Stomach (tissue), 9 donors: Measurements from ENCODE around the gene STATH. TPM values are rescaled to one million over a fixed set of nuclear protein-coding genes. Genes with fewer than 3 reads are reported as not detected.

ENCODE experiments used
- DNase-seq, 2 donors: peaks; one replicate each; pipeline versions ENCODE4 v3.0.0 to v3.0.0-alpha.2; 2013 to 2019
- H3K27ac ChIP-seq, 5 donors: fragments of 200-600 bp in 4 of 5; sonication (generic) in 4 of 5; one replicate each; pipeline ENCODE4 v1.5.1; 2013 to 2019; ENCODE audit warnings: mild to moderate bottlenecking in 1 of 5, moderate library complexity in 1 of 5
- H3K27me3 ChIP-seq, 3 donors: fragments of 200-600 bp; sonication (generic); one replicate each; pipeline ENCODE4 v1.5.1; 2017 to 2019; ENCODE audit warnings: mixed run types in 1 of 3
- H3K36me3 ChIP-seq, 4 donors: fragments of 200-600 bp; sonication (generic); 1 replicate in 3 of 4; 2 replicates in 1 of 4; pipeline ENCODE4 v1.5.1; 2016 to 2019
- H3K4me1 ChIP-seq, 4 donors: fragments of 200-600 bp; sonication (generic); one replicate each; pipeline ENCODE4 v1.5.1; 2016 to 2019
- H3K4me3 ChIP-seq, 4 donors: fragments of 200-600 bp; sonication (generic) in 3 of 4; one replicate each; pipeline ENCODE4 v1.5.1; 2016 to 2019; ENCODE audit warnings: mild to moderate bottlenecking in 1 of 4
- H3K9me3 ChIP-seq, 4 donors: fragments of 200-600 bp; sonication (generic); one replicate each; pipeline ENCODE4 v1.5.1; 2016 to 2019
- EP300 ChIP-seq: sonication (generic); formaldehyde crosslinking; IDR thresholded peaks from one replicate; pipeline ENCODE4 v1.6.1; 2017; ENCODE audit warnings: antibody characterized with exemption
- POLR2A ChIP-seq, 4 donors: fragments of 450-650 bp; IDR thresholded peaks; one replicate each; pipeline ENCODE4 v1.6.1; 2016; ENCODE audit warnings: antibody characterized with exemption in 4 of 4, control low read depth in 2 of 4, mild to moderate bottlenecking in 1 of 4, moderate library complexity in 1 of 4
- POLR2AphosphoS5 ChIP-seq, 3 donors: sonication (generic); formaldehyde crosslinking; IDR thresholded peaks; one replicate each; pipeline ENCODE4 v1.6.1; 2016; ENCODE audit warnings: antibody characterized with exemption in 3 of 3
- WGBS, 5 donors: extraction: QIAGEN DNeasy Blood & Tissue Kit in 3 of 5; methylation state at CpG; one replicate each; pipeline versions ENCODE4 v1.1.5 to v1.1.7; 2013 to 2018; 5-methylcytosine and 5-hydroxymethylcytosine counted together
- intact Hi-C: fragments of 100-400 bp; cut with DNase I; formaldehyde crosslinking; loops from one replicate; pipeline ENCODE4 v1.15.1; 2023; ENCODE audit warnings: low total_unique reads
- polyA plus RNA-seq, 3 donors: library from polyadenylated mRNA; stranded (reverse); fragments of 200-250 nt; gene quantifications; one replicate each; pipeline ENCODE4 v1.2.3, GENCODE V29; 2013
- total RNA-seq, 5 donors: library from RNA; depleted of rRNA; stranded (reverse); fragments of >200 nt; gene quantifications; one replicate each; pipeline versions ENCODE4 v1.1.0 to v1.2.3, GENCODE V29; 2014 to 2016
- TF ChIP-seq, protein P1 (sequence below), 7 experiments: fragments of 450-650 bp in 4 of 7; fragments of 200-600 bp in 3 of 7; sonication (generic) in 3 of 7; IDR thresholded peaks; one replicate each; pipeline ENCODE4 v1.5.1; 2016 to 2019; ENCODE audit warnings: antibody characterized with exemption in 7 of 7, control low read depth in 2 of 7, mild to moderate bottlenecking in 1 of 7
- donor health status: healthy with polysubstance abuse.
- donor health status: Bipolar disorder and iron deficiency.
- donor health status: healthy.

STATH gene
- total and polyA plus RNA-seq, 8 donors, result not detected

DNA sequence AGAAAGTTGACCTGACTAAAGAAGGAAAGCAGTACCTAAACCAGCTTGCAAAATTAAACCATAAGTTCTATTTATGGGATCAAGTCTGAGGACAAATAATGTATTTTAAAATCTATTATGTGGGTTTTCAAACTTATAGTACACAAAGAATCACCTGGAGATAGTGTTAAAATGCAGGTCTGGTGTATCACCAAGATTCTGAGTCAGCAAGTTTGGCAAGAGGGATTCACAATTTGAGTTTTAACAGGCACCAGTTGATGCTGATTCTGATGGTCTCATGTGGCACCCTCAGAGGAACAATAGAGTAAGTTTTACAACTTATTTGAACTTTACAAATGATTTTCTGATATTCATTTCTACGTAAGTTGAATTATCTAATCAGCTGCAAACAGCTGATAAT is 9.1 kb upstream of the STATH start:
- Histone ChIP-seq H3K36me3 (no peaks in the 10 kb centered on the region), H3K27me3 (no peaks in the 10 kb centered on the region), H3K4me3 (no peak overlapping the region), H3K27ac (no peak overlapping the region), H3K4me1 (peaks cover 0 to 11% (median 5%) of the 10 kb centered on the region in 4 donors), H3K9me3 (no peaks in the 10 kb centered on the region)
- TF ChIP-seq POLR2A (IDR thresholded peaks at IDR 0.05), result no peak
- TF ChIP-seq POLR2AphosphoS5 (IDR thresholded peaks at IDR 0.05), result no peak
- DNase-seq, result no peak
- intact Hi-C loops, result no loop called here
- 27 to 64% (median 40%) methylated on average over 1 of the region's 1 CpG for WGBS, 5 donors

DNA sequence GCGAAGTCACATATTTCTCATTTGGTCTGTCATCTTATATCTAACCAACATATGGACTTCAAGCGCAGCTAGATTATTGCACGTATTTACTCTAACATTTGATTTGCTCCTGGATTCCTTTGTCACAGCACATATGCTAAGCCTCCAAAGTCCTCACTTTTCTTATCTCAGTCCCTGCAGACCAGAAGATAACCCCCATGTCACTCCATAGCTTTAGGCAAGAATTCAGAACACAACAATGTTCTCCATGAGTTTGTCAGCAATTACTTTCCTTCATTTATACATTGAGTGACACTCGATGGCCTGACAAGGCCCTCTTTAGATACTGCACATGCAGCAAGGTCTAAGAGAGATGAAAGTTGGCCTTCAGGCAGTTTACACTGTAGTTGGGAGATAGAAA is 4.8 kb upstream of the STATH start:
- no peaks in the 10 kb centered on the region for H3K27me3 ChIP-seq
- intact Hi-C loops, result no loop called here
- no peak overlapping the region for H3K4me3 ChIP-seq
- no peak overlapping the region for H3K27ac ChIP-seq
- H3K36me3 ChIP-seq, result no peaks in the 10 kb centered on the region
- H3K4me1 ChIP-seq, result no peaks in the 10 kb centered on the region
- WGBS, 5 donors, result 46 to 67% (median 56%) methylated on average over 4 of the region's 4 CpGs
- no peak for TF ChIP-seq EP300
- no peak for TF ChIP-seq POLR2AphosphoS5 (IDR thresholded peaks at IDR 0.05)
- no peak for TF ChIP-seq POLR2A (IDR thresholded peaks at IDR 0.05)
- TF ChIP-seq, protein P1, sequence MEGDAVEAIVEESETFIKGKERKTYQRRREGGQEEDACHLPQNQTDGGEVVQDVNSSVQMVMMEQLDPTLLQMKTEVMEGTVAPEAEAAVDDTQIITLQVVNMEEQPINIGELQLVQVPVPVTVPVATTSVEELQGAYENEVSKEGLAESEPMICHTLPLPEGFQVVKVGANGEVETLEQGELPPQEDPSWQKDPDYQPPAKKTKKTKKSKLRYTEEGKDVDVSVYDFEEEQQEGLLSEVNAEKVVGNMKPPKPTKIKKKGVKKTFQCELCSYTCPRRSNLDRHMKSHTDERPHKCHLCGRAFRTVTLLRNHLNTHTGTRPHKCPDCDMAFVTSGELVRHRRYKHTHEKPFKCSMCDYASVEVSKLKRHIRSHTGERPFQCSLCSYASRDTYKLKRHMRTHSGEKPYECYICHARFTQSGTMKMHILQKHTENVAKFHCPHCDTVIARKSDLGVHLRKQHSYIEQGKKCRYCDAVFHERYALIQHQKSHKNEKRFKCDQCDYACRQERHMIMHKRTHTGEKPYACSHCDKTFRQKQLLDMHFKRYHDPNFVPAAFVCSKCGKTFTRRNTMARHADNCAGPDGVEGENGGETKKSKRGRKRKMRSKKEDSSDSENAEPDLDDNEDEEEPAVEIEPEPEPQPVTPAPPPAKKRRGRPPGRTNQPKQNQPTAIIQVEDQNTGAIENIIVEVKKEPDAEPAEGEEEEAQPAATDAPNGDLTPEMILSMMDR (IDR thresholded peaks at IDR 0.05), result no peak
- no peaks in the 10 kb centered on the region for H3K9me3 ChIP-seq
- no peak for DNase-seq

DNA sequence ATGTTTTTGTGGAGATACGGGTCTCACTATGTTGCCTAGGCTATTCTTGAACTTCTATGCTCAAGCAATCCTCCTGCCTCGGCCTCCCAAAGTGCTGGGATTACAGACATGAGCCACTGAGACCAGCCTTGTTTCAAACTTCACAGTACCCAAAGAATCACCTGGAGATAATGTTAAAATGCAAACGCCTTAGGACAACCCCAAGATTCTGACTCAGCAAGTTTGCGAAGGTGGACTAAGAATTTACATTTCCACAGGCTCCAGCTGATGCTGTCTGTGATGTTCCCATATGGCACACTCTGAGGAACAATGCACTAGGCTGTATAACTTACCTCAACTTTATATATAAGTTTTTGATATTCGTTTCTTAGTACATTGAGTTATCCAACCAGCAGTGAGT is 984 bp upstream of the STATH start:
- DNase-seq, result no peak
- Histone ChIP-seq H3K27me3 (no peaks in the 10 kb centered on the region), H3K27ac (no peak overlapping the region), H3K4me1 (no peaks in the 10 kb centered on the region), H3K36me3 (no peaks in the 10 kb centered on the region), H3K9me3 (no peaks in the 10 kb centered on the region), H3K4me3 (no peak overlapping the region)
- TF ChIP-seq, protein P1 (IDR thresholded peaks at IDR 0.05), result no peak
- TF ChIP-seq POLR2AphosphoS5 (IDR thresholded peaks at IDR 0.05) (no peak), EP300 (no peak), POLR2A (IDR thresholded peaks at IDR 0.05) (no peak)
- 78 to 87% (median 84%) methylated on average over 5 of the region's 5 CpGs for WGBS, 5 donors
- intact Hi-C loops, result no loop called here

DNA sequence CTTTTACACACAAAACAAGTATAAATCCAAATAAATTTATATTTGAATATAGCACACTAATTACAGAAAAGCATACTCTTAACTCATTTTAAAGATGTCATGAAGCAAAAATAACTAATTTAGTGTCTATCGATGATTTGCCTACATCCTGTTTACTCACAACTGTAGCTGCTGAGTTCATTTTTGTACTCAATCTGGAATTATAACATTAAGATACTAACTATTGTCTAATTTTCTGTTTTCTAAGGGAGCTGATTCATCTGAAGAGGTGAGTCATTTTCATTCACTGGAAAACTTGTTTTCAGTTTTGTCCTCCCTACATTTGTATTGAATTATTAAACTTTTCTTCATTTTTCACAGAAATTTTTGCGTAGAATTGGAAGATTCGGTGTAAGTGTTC is 3.7 kb downstream of the STATH start:
- TF ChIP-seq, protein P1 (IDR thresholded peaks at IDR 0.05), result no peak
- no peak for TF ChIP-seq POLR2A (IDR thresholded peaks at IDR 0.05)
- TF ChIP-seq EP300, result no peak
- no peak for TF ChIP-seq POLR2AphosphoS5 (IDR thresholded peaks at IDR 0.05)
- no peaks in the 10 kb centered on the region for H3K9me3 ChIP-seq
- no peaks in the 10 kb centered on the region for H3K27me3 ChIP-seq
- WGBS, 5 donors, result 88 to 93% (median 90%) methylated on average over 3 of the region's 3 CpGs
- no peak for DNase-seq
- no peak overlapping the region for H3K27ac ChIP-seq
- H3K36me3 ChIP-seq, result no peaks in the 10 kb centered on the region
- no peaks in the 10 kb centered on the region for H3K4me1 ChIP-seq
- no peak overlapping the region for H3K4me3 ChIP-seq
- intact Hi-C loops, result no loop called here

DNA sequence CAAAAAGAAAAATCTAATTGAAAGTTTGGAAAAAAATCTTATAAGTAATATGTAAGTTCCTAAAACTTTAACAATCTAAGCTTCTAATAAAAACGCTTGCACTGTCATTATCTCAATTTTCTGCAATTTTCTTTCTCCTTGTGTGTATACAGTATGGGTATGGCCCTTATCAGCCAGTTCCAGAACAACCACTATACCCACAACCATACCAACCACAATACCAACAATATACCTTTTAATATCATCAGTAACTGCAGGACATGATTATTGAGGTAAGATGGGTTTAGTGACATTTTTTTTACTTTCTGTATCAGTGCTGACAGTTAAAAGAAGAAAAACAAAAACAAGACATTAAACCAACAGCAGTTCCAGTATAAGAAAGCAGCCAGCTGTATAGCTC is 4.9 kb downstream of the STATH start:
- DNase-seq, result no peak
- intact Hi-C loops, result no loop called here
- Histone ChIP-seq H3K36me3 (no peaks in the 10 kb centered on the region), H3K27me3 (no peaks in the 10 kb centered on the region), H3K27ac (no peak overlapping the region), H3K9me3 (no peaks in the 10 kb centered on the region), H3K4me1 (no peaks in the 10 kb centered on the region), H3K4me3 (no peak overlapping the region)
- 49 to 77% (median 53%) methylated on average over 1 of the region's 1 CpG for WGBS, 5 donors
- no peak for TF ChIP-seq EP300
- no peak for TF ChIP-seq POLR2AphosphoS5 (IDR thresholded peaks at IDR 0.05)
- TF ChIP-seq POLR2A (IDR thresholded peaks at IDR 0.05), result no peak
- TF ChIP-seq, protein P1 (IDR thresholded peaks at IDR 0.05), result no peak
